NCI-H446 (cell line): ENCODE measurements around the gene DNAJC13.
"Not testable (repeated sequence)": the region's sequence is repeated elsewhere in the genome, so short reads cannot be mapped to it uniquely, and the experiment has no call there.

Source experiments
- DNase-seq, 2 experiments: peaks; one replicate each; lab custom pipeline; 2025; lab: John Stamatoyannopoulos, UW

Gene DNAJC13, protein sequence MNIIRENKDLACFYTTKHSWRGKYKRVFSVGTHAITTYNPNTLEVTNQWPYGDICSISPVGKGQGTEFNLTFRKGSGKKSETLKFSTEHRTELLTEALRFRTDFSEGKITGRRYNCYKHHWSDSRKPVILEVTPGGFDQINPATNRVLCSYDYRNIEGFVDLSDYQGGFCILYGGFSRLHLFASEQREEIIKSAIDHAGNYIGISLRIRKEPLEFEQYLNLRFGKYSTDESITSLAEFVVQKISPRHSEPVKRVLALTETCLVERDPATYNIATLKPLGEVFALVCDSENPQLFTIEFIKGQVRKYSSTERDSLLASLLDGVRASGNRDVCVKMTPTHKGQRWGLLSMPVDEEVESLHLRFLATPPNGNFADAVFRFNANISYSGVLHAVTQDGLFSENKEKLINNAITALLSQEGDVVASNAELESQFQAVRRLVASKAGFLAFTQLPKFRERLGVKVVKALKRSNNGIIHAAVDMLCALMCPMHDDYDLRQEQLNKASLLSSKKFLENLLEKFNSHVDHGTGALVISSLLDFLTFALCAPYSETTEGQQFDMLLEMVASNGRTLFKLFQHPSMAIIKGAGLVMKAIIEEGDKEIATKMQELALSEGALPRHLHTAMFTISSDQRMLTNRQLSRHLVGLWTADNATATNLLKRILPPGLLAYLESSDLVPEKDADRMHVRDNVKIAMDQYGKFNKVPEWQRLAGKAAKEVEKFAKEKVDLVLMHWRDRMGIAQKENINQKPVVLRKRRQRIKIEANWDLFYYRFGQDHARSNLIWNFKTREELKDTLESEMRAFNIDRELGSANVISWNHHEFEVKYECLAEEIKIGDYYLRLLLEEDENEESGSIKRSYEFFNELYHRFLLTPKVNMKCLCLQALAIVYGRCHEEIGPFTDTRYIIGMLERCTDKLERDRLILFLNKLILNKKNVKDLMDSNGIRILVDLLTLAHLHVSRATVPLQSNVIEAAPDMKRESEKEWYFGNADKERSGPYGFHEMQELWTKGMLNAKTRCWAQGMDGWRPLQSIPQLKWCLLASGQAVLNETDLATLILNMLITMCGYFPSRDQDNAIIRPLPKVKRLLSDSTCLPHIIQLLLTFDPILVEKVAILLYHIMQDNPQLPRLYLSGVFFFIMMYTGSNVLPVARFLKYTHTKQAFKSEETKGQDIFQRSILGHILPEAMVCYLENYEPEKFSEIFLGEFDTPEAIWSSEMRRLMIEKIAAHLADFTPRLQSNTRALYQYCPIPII (N-terminal part only)

DNA sequence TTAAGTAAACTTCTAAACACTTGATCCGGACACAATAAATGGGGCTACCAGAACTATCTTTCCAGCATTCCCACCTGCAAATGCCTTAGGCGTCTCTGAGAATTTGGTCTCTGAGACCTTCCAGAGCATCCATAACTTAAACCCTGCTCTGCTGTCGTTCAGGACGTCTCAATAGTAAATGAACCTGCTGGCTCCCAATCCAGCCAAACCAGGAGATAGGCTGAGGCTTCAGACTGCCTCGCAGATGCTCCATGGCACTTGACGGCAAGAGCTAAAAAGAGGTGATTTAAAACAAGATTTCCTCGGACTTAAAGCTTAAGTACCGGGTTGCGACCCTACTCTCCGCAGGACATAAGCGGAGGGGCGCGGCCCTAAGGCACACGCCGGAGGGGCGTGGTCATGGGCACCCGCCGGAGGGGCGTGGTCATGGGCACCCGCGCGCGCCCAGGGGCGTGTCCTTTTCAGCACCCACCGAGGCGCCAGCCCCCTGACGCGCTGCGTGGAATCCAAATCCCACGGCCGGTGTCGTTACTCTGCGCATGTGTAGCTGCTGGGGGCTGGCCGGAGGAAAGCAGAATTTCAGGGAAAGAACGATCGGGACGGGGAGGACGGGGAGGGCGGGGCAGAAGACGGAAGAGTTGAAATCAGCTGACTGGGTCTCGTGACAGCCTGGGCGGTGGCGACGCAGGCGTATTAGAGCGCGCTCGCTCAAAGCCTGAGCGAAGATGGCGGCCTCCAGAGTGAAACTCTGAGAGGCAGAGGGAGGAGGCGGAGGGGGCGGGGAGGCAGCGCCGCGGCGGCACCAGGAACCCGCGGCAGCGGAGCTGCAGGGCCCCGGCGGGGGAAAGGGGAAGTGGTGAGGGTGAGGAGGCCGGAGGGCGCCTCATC lies at the start of gene DNAJC13:
TSS of gene DNAJC13 (plus strand) at position 696 of the 888 bp plus-strand sequence. CDS start 17,049 bp downstream, outside the sequence.
- peak; percentile 95 to 98 for DNase-seq

DNA sequence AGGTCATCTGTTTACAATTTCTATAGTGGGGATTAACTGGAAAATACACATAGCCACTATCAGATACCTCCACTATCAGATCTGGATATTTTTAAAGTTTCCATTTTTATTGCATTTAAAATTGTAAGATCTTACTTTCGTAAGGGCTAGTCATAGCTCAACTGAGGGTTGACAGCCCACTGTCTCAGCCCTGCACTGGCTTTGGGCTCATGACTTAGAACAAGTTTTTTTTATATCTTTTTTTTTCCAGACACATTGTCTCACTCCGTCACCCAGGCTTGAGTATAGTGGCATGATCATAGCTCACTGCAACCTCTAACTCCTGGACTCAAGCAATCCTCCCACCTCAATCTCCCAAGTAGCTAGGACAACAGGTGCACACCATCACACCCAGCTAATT lies 48.8 kb upstream of the DNAJC13 start:
- DNase-seq: no peak

DNA sequence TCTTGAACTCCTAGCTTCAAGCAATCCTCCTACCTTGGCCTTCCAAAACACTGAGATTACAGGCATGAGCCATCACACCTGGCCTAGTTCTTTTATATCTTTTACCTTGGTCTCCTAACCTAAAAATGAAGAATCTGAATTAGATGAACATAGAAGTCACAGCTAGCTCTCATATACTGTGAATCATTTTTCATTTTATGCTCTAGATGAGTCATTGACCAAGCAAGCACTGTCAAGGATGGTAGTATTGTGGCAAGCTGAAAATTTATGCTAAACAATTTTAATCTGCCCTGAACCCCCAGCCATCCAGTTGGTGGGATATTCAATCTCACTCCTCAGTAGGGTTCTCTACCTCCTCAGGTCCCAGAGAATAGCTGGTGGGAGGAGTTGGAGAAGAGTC lies 48.3 kb upstream of the DNAJC13 start:
- DNase-seq: no peak

DNA sequence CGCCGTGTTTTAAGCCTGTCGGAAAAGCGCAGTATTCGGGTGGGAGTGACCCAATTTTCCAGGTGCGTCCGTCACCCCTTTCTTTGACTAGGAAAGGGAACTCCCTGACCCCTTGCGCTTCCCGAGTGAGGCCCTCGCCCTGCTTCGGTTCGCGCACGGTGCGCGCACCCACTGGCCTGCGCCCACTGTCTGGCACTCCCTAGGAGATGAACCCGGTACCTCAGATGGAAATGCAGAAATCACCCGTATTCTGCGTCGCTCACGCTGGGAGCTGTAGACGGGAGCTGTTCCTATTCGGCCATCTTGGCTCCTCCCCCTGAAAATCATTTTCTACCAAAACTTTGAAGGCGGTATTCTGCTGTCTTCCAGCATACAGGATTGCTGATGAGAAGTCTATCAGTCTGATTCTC lies 40.4 kb upstream of the DNAJC13 start:
- DNase-seq: not testable (repeated sequence)

DNA sequence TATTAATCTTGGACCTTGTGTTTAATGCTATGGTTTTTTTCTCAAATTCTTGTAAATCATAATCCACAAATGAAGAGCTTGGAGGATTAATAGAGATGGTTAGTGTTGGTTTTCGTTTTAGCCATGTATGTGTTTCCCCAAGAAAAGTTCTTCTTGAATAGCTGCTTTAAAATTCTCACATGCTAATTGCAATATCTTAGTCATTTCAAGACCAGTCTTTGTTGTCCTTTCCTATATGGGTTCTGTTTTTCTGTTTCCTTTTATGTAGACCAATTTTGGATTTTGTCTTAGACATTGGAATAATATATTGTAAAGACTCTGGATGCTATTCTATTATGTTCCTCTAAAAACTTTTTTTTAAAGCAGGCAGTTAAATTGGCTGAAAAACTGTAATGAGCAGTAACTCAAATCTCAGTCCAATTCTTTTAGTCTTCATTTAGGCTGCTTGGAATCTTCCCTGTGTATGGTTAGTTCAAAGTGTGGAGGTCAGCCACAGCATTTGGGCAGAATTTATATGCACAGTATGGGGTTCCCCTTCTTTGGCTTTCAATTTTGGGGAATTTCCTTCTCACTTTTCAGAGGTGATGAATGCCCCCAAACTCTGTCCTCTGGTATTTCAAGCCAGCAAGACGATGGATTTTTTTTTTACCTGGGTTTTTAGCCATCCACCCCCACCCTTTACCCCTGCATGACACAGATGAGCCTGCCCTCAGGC lies 39.1 kb upstream of the DNAJC13 start:
- DNase-seq: no peak

GRCh38 chr3:132378846-132379245 lies 38.5 kb upstream of the DNAJC13 start:
- DNase-seq: no peak

DNA sequence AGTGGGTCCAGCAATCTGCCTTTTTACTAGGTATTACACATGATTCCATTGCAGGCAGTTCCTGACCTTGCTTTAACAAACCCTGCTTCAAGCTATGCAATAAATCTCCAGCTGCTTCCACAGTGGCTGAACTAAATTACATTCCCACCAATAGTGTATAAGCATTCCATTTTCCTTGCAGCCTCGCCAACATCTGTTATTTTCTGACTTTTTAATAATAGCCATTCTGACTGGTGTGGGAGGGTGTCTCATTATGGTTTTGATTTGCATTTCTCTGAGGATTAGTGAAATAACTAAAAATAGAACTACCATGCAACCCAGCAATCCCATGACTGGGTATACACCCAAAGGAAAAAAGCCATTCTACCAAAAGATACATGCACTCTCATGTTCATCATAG lies 36.4 kb upstream of the DNAJC13 start:
- no peak for DNase-seq

DNA sequence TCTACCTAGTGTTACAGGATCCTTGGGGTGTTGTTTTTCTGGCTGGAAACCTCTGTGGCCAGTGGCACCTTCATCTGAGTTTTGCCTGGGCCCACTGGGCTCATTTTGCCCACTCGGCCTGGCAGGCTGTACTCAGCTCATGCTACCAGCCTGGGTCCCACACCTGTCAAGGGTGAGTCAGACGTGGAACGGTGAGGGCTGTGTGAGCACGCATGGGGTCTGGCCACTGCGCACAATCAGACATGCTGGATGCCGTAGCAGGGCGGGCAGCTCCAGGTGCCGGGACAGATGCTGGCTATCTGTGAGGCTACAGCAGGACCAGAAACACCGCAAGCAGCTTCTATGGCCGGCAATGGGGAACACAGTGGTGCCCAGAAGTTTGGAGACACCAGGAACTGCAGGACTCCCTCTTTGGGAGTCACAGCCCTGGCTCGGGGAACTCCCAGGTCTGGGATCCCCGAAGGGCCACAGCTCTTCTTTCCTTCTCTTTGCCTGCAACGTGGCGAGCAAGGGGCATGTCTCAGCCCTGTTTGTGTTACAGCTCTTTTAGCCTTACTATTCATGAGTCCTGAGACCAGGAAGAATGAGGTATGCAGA lies 35.9 kb upstream of the DNAJC13 start:
- no peak for DNase-seq

GRCh38 chr3:132382267-132382666 lies 35.0 kb upstream of the DNAJC13 start:
- no peak for DNase-seq

DNA sequence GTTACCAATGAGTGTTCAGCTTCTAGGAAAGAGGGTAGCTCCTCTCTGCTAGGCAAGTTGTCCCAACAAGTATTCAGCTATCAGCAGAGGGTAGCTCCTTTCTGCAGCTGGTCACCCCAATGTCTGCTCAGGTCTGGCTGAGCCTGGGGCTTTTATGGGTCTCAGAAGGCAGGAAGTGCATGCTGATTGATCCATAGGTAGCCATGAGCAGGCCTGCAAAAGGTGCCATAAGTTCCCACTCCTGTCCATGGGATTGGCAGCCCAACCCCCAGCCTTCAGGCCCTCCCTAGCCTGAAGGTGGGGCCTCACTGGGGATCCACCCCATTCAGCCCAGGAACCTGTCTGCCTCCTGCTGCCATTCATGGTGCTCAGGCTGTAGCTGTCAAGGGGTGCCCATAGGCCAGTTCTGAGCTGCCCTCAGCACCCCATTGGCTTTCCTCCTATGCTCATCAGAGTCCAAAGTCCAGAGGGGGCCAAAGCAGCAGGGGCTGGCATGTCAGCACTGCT lies 34.6 kb upstream of the DNAJC13 start:
- no peak for DNase-seq

- DNase-seq: no peak
Observed at GRCh38 chr3:132386259-132386658, 31.0 kb upstream of the DNAJC13 start.

DNA sequence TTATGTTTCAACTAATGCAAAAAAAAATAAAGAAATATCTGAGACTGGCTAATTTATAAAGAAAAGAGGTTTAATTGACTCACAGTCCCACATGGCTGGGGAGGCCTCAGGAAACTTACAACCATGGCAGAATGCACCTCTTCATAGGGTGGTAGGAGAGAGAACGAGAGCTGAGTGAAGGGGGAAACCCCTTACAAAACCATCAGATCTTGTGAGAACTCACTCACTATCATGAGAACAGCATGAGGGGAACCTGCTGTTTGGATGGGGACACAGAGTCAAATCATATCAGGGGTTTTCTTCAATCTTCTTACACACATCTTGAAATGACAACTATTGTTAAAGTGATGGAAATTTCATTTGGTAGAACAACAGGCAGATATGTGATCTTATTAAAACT lies 24.6 kb upstream of the DNAJC13 start:
- DNase-seq: not testable (repeated sequence)

DNA sequence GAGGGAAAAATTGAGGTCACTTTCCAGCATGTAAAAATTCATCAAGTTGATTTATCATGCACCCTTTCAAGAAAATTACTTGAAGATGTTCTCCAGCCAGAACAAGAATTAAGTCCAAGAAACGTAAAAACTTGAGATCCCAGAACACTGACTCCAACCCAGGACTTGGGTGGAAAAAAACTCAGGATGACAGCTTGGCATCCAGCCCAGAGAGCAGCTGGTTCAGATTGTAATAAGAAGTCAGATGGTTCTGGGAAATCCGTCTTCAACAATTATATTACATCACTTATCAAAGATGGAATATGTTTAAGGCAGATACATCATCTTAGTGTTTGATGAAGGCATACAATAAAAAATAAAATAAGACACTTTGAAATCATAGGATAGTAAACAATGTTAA lies 23.0 kb upstream of the DNAJC13 start:
- DNase-seq: peak in 1 of 2 experiments; percentile 23

- no peak for DNase-seq
Observed at GRCh38 chr3:132395126-132395525, 22.2 kb upstream of the DNAJC13 start.

DNA sequence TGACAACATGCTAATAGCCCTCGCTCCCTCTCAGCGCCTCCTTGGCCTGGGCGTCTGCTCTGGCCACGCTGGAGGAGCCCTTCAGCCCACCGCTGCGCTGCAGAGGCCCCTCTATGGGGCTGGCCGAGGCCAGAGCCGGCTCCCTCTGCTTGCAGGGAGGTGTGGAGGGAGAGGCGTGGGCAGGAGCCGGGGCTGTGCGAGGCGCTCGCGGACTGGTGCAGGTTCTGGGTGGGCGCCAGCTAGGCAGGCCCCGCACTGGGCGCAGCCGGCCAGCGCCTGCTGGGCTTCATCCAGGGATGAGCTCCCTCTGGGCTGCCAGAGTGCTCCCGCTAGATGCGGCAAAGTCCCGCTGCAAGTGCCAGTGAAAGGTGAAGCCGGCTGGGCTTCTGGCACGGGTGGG lies 21.0 kb upstream of the DNAJC13 start:
- DNase-seq: no peak

DNA sequence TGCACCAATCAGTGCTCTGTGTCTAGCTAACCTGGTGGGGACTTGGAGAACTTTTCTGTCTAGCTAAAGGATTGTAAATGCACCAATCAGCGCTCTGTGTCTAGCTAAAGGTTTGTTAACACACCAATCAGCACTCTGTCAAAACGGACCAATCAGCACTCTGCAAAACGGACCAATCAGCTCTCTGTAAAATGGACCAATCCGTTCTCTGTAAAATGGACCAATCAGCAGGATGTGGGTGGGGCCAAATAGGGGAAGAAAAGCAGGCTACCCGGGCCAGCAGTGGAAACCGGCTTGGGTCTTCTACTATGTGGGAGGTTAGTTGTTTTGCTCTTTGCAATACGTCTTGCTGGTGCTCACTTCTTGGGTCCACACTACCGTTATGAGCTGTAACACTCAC lies 20.5 kb upstream of the DNAJC13 start:
- not testable (repeated sequence) for DNase-seq

DNA sequence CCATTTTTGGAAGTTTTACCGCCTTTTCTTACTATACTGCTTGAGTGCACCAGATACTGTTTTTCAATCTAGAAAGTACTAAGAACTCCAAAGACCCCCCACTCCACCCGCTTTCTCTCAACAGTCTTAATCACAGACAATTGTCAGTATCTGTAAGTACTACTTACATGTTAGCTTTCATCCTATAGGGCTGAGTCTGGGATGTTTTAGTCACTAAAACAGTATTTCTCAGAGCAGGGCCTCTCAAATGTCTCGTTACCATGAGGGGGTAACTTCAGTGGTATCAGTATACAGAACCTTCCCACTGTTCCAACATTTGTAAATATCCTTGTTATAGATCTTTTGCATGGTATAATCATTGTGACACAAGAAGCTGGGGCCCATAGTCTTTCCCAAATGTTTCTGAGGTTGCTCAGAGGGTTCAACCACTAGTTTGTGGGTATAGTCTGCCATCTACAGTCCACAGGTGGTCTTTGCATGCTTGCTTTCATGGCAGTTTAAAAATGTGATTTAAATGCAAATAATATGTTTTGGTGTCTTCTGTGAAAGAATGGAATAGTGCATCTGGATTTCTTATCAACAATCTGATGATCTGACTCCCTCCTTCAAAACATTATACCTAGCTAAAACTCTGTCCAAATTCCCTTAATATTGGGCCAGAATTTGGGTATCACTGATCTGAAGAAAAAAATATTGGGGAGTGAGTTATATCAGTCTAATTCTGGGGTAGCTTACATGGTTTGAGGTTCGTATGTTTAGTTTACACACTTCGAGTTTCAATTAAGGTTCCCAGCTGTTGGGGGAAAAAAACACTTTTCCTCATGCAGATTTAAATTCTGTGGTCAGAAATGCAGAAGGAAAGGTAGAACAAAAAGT lies 18.0 kb upstream of the DNAJC13 start:
- DNase-seq: peak in 1 of 2 experiments; percentile 61

DNA sequence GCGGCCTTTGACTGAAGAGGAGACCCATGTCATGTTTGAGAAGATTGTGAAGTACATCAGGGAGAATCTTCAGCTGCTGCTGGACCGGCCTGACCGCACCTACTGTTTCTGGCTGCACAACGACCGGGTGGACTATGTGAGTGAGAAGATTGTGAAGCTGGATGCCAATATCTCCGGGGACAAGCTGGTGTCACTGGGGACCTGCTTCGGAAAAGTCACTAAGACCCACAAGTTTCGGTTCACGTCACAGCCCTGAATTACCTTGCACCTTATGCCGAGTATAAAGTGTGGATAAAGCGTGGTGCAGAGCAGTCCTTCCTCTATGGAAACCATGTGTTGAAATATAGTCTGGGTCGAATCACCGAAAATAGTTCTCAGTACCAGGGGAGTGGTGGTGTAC lies 16.0 kb upstream of the DNAJC13 start:
- DNase-seq: no peak

DNA sequence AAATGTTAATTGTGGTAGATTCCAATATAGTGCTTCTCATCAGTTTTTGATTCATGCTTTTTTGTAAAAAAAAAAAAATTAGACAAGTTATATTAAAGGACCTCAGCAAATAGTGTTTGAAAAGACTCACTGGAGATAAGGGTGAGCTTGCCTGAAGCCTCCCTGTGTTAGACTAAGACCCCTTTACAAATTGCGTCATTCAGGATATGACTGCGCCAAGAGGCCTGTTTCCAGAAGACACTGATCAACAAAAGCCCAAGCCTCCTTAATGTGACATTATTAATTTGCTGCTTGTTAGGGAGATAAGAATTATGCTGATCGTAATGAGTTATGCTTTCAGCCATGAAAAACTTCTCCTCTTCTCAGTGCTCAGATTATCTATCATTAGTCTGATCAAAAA lies 13.0 kb upstream of the DNAJC13 start:
- no peak for DNase-seq
